C4-2B (cell line): ENCODE results near the gene GOLGA7B.

Source experiments
- ZFX ChIP-seq: fragments of 450-650 bp; IDR thresholded peaks from 2 replicates; pipeline ENCODE4 v1.6.1; 2017
- TF ChIP-seq, protein P1 (sequence below): fragments of 450-650 bp; conservative IDR thresholded peaks from 2 replicates; pipeline ENCODE4 v1.5.1; 2017; ENCODE audit warnings: mild to moderate bottlenecking

DNA sequence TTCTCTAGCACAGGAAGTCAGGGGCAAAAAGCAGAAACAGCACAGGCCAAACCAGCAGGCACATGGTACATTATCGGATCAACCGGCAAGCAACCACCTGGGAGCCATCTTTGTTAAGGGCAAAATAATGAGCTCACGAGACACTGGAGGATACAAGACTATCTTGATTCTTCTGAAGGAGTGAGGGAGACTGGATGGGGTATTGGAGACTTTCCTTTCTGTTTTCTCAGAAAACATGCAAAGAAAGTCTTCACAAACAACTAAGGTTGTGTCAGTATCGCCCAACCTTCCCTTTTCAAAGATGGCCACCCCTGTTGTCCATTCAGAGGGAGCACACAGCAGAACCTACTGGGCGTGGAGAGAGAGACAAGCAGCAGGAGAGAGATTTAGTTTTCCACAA lies 29.6 kb downstream of the GOLGA7B start:
- TF ChIP-seq, protein P1, sequence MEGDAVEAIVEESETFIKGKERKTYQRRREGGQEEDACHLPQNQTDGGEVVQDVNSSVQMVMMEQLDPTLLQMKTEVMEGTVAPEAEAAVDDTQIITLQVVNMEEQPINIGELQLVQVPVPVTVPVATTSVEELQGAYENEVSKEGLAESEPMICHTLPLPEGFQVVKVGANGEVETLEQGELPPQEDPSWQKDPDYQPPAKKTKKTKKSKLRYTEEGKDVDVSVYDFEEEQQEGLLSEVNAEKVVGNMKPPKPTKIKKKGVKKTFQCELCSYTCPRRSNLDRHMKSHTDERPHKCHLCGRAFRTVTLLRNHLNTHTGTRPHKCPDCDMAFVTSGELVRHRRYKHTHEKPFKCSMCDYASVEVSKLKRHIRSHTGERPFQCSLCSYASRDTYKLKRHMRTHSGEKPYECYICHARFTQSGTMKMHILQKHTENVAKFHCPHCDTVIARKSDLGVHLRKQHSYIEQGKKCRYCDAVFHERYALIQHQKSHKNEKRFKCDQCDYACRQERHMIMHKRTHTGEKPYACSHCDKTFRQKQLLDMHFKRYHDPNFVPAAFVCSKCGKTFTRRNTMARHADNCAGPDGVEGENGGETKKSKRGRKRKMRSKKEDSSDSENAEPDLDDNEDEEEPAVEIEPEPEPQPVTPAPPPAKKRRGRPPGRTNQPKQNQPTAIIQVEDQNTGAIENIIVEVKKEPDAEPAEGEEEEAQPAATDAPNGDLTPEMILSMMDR: no peak
- no peak for TF ChIP-seq ZFX
